HG03175 (cell line): Measurements from ENCODE around the gene TMEM18.

ENCODE experiments used
- ATAC-seq: cut with Tn5 transposase; IDR thresholded peaks from one replicate; pipeline ENCODE4 v1.9.1; 2021; ENCODE audit warnings: mild to moderate bottlenecking, moderate library complexity; ENCODE audit not compliant: unreplicated experiment

TMEM18 gene

GRCh38 chr2:673615-674320, 3.4 kb downstream of the TMEM18 start:
- ATAC-seq: no peak

GRCh38 chr2:673016-673415, 4.2 kb downstream of the TMEM18 start:
- no peak for ATAC-seq

GRCh38 chr2:672606-672905, 4.7 kb downstream of the TMEM18 start:
- no peak for ATAC-seq

- no peak for ATAC-seq
Measured at GRCh38 chr2:671787-672605, 5.2 kb downstream of the TMEM18 start.

GRCh38 chr2:671072-671471, 6.1 kb downstream of the TMEM18 start:
- ATAC-seq: no peak

- ATAC-seq: no peak
Measured at GRCh38 chr2:670637-671036, 6.6 kb downstream of the TMEM18 start.

- no peak for ATAC-seq
Measured at GRCh38 chr2:669323-669722, 7.9 kb downstream of the TMEM18 start.

GRCh38 chr2:668000-668398, 9.2 kb downstream of the TMEM18 start:
- no peak for ATAC-seq

- ATAC-seq: no peak
Measured at GRCh38 chr2:667332-667999, 9.7 kb downstream of the TMEM18 start.

- ATAC-seq: no peak
Measured at GRCh38 chr2:666441-666840, 10.8 kb downstream of the TMEM18 start.

GRCh38 chr2:665340-666073, 11.7 kb downstream of the TMEM18 start:
- no peak for ATAC-seq

- no peak for ATAC-seq
Measured at GRCh38 chr2:664063-664462, 13.1 kb downstream of the TMEM18 start.

- no peak for ATAC-seq
Measured at GRCh38 chr2:663221-663620, 14.0 kb downstream of the TMEM18 start.

GRCh38 chr2:661360-661635, 15.9 kb downstream of the TMEM18 start:
- no peak for ATAC-seq

- ATAC-seq: no peak
Measured at GRCh38 chr2:660586-661359, 16.4 kb downstream of the TMEM18 start.

GRCh38 chr2:660029-660428, 17.2 kb downstream of the TMEM18 start:
- ATAC-seq: no peak

GRCh38 chr2:658426-658825, 18.8 kb downstream of the TMEM18 start:
- ATAC-seq: no peak

GRCh38 chr2:657766-658165, 19.4 kb downstream of the TMEM18 start:
- no peak for ATAC-seq

GRCh38 chr2:656676-657075, 20.5 kb downstream of the TMEM18 start:
- no peak for ATAC-seq

GRCh38 chr2:655626-656025, 21.6 kb downstream of the TMEM18 start:
- ATAC-seq: no peak

- no peak for ATAC-seq
Measured at GRCh38 chr2:654896-655295, 22.3 kb downstream of the TMEM18 start.
